Ishikawa (cell line): ENCODE data around the gene ZBTB26.
A peak's percentile ranks its signal among the peaks of the same experiment; 100 is the strongest.

Source experiments
- CEBPB ChIP-seq: IDR thresholded peaks from 2 replicates; pipeline ENCODE4 v1.6.1; 2012
- CREB1 ChIP-seq: IDR thresholded peaks from 2 replicates; pipeline ENCODE4 v1.6.1; 2012; ENCODE audit warnings: low read depth
- EGR1 ChIP-seq: IDR thresholded peaks from 2 replicates; pipeline ENCODE4 v1.6.1; 2012
- EP300 ChIP-seq: IDR thresholded peaks from 2 replicates; pipeline ENCODE4 v1.6.1; 2012; ENCODE audit warnings: borderline replicate concordance
- FOXM1 ChIP-seq: IDR thresholded peaks from 2 replicates; pipeline ENCODE4 v1.6.1; 2012; ENCODE audit warnings: low read depth, borderline replicate concordance
- MAX ChIP-seq: IDR thresholded peaks from 2 replicates; pipeline ENCODE4 v1.6.1; 2012
- NFIC ChIP-seq: IDR thresholded peaks from 2 replicates; pipeline ENCODE4 v1.6.1; 2012
- RAD21 ChIP-seq: IDR thresholded peaks from 2 replicates; pipeline ENCODE4 v1.6.1; 2012; ENCODE audit warnings: low read depth
- REST ChIP-seq: IDR thresholded peaks from 2 replicates; pipeline ENCODE4 v1.6.1; 2012; ENCODE audit warnings: low read depth, mild to moderate bottlenecking
- TAF1 ChIP-seq: IDR thresholded peaks from 2 replicates; pipeline ENCODE4 v1.6.1; 2012; ENCODE audit warnings: low read depth, mild to moderate bottlenecking
- TCF12 ChIP-seq: IDR thresholded peaks from 2 replicates; pipeline ENCODE4 v1.6.1; 2012; ENCODE audit warnings: low read depth
- TEAD4 ChIP-seq: IDR thresholded peaks from 2 replicates; pipeline ENCODE4 v1.6.1; 2012
- USF1 ChIP-seq: IDR thresholded peaks from 2 replicates; pipeline ENCODE4 v1.6.1; 2012
- YY1 ChIP-seq: IDR thresholded peaks from 2 replicates; pipeline ENCODE4 v1.6.1; 2012; ENCODE audit warnings: low read depth
- ZBTB7A ChIP-seq: IDR thresholded peaks from 2 replicates; pipeline ENCODE4 v1.6.1; 2012; ENCODE audit warnings: low read depth

Gene ZBTB26

GRCh38 chr9:122912671-122912963 lies 18.7 kb downstream of the ZBTB26 start:
- no peak for TF ChIP-seq RAD21
- TF ChIP-seq TAF1, result no peak
- no peak for TF ChIP-seq CEBPB
- TF ChIP-seq CREB1, result no peak
- no peak for TF ChIP-seq NFIC
- TF ChIP-seq EGR1, result no peak
- no peak for TF ChIP-seq TCF12
- TF ChIP-seq ZBTB7A, result no peak
- TF ChIP-seq USF1, result no peak
- no peak for TF ChIP-seq FOXM1
- TF ChIP-seq MAX, result no peak
- no peak for TF ChIP-seq EP300
- no peak for TF ChIP-seq TEAD4
- no peak for TF ChIP-seq REST
- no peak for TF ChIP-seq YY1

- TF ChIP-seq FOXM1 (no peak), CEBPB (peak; percentile 85), MAX (peak; percentile 68), TCF12 (peak; percentile 51), TEAD4 (peak; percentile 74), NFIC (no peak), TAF1 (peak; percentile 68; the same call in 1 of the 2 replicates), USF1 (peak; percentile 98), EP300 (no peak), EGR1 (peak; percentile 87)
These were observed 26.2 kb downstream of the ZBTB26 start, which contains the start of gene RC3H2 for GRCh38 chr9:122904823-122905710. RC3H2 (minus strand) TSS chr9:122905359; CDS start chr9:122897509, 7,850 bp downstream.

GRCh38 chr9:122904466-122904822 lies 26.9 kb downstream of the ZBTB26 start:
- TF ChIP-seq USF1, result no peak
- no peak for TF ChIP-seq CEBPB
- TF ChIP-seq RAD21, result no peak
- TF ChIP-seq EGR1, result no peak
- no peak for TF ChIP-seq CREB1
- no peak for TF ChIP-seq FOXM1
- TF ChIP-seq ZBTB7A, result no peak
- no peak for TF ChIP-seq REST

GRCh38 chr9:122900791-122901190 lies 30.5 kb downstream of the ZBTB26 start:
- no peak for TF ChIP-seq REST
- no peak for TF ChIP-seq EGR1
- no peak for TF ChIP-seq TEAD4
- TF ChIP-seq EP300, result no peak
- TF ChIP-seq CREB1, result no peak
- no peak for TF ChIP-seq RAD21
- no peak for TF ChIP-seq ZBTB7A
- TF ChIP-seq TCF12, result no peak
